NCI-H2196 (cell line): ENCODE measurements around the gene ZNF681.
"Not testable (repeated sequence)": the region's sequence is repeated elsewhere in the genome, so short reads cannot be mapped to it uniquely, and the experiment has no call there.

Experiments
- DNase-seq: peaks from one replicate; lab custom pipeline; 2025; ENCODE audit not compliant: unreplicated experiment; lab: John Stamatoyannopoulos, UW

Gene ZNF681

DNA sequence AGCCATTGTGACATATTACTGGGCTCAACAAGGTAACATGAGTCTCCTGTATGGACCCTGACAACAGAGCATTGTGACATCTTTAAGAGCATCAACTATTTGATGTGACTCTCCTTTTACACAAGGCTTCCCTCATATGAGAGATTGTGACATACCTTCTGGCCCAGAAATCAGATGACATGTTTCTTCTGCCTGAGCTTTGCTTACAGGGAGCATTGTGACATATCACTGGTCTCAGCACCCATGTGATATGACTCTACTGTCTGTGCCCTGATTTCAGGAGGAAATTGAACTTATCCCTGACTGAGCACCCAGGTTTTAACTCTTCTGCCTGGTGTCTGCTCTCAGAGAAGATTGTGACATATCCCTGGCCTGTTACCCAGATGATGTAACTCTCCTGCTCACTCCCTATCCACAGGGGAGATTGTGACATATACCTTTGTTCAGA is 15.9 kb upstream of the ZNF681 start:
- no peak for DNase-seq

DNA sequence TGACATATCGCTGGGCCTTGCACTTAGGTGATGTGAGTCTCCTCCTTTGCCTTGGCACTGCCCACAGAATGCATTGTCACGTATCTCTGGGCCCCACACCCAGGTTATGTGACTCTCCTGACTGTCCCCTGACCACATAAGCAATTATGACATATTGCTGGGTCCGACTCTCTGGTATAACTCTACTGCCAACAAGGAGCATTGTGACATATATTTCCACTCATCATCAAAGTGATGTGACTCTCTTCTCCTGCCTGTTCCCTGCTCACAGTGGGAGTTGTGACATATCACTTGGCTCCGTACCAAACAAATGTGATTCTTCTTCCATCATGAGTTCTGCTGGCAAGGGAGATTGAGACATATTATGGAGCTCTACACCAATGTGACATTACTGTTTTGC is 15.4 kb upstream of the ZNF681 start:
- DNase-seq, result no peak

DNA sequence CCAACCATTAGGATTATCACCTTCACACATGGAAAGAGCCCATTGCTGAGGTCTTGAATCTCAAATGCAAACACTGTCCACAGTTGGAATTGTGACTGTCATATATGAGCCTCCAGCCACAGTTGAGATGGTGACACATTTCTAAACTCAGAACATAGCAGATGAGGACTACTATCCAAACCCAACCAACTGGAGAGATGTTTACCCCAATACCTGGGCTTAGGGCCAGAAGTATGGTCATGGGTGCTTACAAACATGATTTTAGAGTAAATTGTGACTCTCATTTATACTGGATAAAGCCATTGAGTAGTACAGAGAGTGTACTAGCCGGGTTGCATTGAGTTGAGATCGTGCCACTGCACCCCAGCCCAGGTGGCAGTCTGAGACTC is 14.0 kb upstream of the ZNF681 start:
- DNase-seq, result no peak

DNA sequence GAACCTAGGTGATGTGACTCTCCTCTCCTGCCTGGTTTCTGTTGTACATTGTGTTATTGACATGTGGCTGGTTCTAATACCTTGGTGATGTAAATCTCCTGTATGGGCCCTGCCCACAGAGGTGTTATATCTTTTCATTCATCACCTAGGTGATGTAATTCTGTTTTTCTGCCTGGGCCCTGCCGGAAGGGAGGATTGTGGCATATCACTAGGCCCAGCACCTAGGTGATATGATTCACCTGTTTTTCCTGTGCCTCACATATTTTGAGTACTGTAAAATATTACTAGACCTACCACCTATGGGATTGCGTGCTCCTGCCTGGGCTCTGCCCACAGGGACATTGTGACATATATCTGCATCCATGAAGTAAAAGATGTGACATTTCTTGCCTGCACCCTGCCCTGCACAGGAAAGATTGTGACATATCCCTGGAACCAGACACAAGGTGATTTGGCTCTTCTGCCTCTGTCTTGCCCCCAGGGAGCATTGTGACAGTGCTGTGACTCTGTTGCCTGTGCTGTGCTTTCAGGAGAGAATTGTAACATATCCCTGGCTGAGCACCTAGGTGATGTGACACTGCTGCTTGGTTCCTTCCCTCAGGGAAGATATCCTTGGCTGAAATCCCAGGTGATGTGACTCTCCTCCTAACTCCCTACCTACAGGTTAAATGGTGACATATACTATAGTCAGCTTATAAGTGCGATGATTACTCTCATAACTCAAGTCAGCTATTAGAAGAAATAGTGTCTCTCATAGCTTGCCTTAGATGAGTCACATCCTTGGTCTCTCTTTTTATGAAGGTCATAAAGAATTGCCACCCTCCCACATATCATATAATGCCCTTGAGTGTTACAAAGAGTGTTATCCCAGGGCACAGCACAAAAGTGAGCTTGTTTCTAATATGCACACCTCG is 13.3 kb upstream of the ZNF681 start:
- no peak for DNase-seq

DNA sequence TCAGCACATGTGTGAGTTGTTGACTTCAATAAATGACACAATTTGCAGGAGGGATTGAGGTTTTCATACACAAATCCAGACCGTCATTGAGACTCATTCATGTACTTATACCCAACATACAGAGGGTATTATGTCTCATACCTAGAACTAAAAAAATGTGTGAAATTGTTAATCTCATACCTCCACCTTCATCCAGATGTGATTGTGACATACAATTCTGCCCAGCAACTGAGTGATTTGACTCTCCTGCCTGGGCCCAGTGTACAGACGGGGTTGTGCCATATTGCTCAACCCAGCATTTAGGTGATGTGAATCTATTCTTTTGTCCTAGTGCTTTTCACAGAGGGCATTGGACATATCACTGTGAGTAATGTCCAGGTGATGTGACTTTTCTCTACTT is 12.6 kb upstream of the ZNF681 start:
- DNase-seq, result no peak

DNA sequence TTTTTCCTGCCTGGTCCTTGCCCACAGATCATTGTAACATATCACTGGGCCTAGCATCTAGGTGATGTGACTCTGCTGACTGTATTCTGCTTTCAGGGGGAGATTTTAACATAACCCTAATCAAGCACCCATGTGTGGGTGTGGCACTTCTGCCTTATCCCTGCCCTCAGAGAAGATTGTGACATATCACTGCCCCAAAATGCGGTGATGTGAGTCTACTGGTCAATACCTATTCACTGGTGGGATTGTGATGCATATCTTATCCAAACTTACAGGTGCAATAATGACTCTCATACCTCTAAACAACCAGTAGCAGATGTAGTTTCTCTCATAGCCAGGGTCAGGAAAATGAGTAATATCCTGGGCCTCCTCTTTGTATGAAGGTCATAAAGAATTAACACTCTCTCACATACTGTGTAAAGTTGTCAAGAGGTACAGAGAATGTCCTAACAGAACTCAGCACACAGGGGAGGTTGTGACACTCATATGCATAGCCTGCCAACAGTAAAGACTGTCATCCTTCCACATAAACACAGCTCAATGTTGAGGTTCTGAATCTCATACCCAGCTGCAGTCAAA is 12.1 kb upstream of the ZNF681 start:
- no peak for DNase-seq

DNA sequence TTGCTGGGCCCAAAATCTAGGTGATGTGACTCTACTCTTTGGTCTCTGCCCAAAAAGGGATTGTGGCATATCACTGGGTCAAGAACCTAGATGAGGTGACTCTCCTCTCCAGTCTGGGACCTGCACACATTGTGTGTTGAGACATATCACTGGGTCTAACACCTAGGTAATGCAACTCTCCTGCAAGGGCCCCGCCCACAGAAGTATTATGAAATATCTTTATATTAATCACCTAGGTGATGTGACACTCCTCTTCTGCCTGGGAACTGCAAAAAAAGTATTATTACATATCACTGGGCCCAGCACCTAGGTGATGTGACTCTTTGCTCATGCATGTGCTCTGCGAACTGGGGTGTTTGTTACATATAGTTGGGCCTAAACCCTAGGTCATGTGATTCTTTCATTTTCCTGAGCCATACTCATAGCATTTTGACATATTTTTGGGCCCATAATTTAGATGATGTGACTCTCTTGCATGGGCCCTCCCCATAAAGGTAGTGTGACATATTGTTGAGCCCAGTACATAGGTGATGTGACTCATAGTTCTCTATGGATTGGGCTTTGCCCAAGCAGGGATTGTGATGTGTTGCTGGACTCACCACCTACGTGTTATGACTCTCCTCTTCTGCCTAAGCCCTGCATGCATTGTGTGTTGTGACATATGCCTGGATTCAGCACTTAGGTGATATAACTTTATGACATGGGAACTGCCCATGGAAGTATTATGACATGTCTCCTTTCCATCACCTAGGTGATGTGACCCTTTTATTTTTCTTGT is 11.2 kb upstream of the ZNF681 start:
- DNase-seq, result no peak

DNA sequence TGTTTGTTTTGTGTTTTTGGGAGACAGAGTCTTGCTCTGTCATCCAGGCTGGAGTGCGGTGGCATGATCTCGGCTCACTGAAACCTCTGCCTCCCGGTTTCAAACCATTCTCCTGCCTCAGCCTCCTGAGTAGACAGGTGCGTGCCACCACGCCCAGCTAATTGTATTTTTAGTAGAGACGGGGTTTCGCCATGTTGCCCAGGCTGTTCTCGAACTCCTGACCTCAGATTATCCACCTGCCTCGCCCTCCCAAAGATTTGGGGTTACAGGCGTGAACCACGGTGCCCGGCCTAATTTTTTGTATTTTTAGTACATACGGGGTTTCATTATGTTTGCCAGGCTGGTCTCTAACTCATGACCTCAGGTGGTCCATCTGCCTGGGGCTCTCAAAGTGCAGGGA is 8.3 kb upstream of the ZNF681 start:
- DNase-seq, result no peak

DNA sequence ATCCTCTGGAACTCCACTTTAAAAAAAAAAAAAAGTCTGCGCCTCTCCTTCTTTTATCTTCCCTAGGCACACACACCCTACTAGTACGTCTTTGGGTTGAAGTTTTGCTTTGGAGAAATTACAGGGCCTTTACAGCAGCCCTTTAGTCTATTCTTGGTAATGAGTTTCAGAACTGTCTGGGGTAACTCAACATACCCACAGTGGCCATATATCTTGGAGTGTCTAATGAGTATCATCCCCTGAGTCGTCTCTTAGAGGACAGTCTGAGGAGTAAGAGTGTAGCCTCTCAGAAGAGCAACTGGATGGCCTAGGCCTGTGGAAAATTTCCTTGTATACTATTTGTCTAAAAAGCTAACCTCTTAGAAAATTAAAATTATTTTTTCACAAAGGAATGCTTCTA is 6.1 kb upstream of the ZNF681 start:
- DNase-seq, result no peak

DNA sequence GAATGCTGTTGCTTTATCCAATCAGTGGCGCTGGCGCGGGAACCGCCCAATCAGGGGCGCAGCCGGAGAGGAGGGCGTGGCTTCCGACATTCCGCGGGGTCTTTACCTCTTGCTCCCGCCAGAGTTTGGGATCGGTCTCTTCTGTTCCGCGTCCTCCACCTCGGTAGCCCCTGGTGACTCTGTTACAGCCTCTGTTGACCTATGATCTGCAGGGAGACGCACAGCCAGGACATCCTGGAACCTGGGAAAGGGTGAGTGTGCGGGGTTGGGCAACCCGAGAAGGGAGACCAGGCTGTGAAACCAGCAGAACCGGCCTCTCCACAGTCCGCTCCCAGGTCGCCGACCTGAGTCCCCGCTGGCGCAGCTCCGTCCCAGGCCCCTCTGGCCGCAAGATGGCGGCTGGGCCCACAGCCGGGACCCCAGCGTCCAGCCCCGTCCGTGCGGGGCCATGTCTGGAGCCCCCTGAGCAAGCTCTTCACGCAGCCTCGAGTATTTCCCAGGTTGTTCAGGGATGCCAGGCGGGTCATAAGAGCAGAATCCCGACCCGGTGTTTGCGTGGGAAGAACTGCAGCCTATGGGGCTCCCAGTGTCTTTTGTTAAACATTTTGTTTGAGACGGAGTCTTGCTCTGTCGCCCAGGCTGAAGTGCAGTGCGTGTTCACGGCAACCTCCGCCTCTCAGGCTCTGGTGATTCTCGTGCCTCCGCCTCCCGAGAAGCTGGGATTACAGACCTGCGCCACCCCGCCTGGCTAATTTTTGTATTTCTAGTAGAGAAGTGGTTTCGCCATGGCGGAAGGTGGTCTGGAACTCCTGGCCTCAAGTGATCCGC is 4.4 kb upstream of the ZNF681 start:
- peak; percentile 61 for DNase-seq

DNA sequence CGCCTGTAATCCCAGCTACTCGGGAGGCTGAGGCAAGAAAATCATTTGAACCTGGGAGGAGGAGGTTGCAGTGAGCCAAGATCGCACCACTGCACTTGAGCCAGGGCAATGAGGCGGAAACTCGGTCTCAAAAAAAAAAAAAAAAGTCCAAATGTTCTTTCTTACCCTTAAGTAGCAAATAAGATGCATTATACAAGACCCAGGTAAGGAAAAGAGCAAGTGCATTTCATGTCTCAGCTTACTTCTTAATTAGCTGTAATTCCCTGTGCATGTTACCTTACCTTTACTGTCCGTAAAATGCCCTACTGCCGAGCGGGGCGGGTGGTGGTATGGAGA is 3.8 kb upstream of the ZNF681 start:
- DNase-seq, result no peak

DNA sequence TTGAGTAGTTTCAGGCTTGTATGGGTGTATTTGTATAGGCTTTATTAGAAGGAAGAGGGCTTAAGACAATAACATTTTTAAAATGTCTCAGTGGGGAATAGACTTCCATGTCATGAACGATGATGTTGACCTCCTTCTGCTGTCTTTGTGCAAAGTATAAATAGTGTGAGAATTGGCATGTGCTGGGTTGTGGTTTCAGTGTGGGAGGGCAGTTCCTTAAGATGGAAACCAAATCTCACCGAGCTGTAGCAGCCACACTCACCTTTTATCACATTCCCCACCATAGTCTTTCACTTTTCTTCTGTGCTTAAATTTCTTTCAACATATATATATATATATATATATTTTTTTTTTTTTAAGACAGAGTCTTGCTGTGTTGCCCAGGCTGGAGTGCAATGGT is 1.6 kb upstream of the ZNF681 start:
- DNase-seq, result not testable (repeated sequence)

DNA sequence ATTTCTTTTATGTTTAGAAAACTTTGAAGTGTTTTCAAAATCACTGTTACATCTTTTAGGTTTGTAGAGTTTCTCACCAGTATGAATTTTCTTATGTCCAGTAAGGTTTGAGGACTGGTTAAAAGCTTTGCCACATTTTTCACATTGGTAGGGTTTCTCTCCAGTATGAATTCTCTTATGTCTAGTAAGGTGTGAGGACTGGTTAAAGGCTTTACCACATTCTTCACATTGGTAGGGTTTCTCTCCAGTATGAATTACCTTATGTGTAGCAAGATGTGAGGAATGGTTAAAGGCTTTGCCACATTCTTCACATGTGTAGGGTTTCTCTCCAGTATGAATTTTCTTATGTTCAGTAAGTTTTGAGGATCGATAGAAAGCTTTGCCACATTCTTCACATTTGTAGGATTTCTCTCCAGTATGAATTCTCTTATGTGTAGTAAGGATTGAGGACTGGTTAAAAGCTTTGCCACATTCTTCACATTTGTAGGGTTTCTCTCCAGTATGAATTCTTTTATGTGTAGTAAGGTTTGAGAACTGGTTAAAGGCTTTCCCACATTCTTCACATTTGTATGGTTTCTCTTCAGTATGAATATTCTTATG is 15.0 kb downstream of the ZNF681 start:
- not testable (repeated sequence) for DNase-seq

DNA sequence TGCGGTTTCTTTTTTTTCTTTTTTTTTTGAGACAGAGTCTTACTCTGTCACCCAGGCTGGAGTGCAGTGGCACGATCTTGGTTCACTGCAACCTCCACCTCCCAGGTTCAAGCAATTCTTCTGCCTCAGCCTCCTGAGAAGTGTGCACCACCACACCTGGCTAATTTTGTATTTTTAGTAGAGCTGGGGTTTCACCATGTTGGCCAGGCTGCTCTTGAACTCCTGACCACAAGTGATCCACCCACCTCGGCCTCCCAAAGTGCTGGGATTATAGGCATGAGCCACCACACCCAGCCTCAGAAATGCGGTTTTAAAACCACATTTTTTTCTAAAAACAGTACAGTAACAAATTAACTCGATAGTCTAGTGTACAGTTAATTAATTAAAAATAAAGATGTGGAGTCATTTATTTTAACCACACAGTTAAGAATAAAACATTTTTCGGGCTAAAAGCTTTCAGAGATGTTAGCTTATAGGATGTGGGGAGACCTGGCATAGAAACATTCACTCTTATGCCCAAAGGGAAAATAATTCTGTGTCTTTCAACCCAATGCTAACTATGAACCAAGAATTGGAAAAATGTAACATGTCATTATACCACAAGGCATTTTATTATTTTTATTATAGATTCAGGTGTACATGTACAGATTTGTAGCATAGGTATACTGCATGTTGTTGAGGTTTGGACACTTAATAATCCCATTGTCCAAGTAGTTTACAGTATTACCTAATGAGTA is 27.8 kb downstream of the ZNF681 start:
- not testable (repeated sequence) for DNase-seq

DNA sequence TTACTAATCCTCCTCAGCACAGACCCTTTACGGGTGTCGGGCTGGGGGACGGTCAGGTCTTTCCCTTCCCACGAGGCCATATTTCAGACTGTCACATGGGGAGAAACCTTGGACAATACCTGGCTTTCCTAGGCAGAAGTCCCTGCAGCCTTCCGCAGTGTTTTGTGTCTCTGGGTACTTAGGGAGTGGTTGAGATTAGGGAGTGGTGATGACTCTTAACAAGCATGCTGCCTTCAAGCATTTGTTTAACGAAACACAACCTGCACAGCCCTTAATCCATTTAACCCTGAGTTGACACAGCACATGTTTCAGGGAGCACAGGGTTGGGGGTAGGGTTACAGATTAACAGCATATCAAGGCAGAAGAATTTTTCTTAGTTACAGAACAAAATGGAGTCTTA is 34.5 kb downstream of the ZNF681 start:
- not testable (repeated sequence) for DNase-seq

DNA sequence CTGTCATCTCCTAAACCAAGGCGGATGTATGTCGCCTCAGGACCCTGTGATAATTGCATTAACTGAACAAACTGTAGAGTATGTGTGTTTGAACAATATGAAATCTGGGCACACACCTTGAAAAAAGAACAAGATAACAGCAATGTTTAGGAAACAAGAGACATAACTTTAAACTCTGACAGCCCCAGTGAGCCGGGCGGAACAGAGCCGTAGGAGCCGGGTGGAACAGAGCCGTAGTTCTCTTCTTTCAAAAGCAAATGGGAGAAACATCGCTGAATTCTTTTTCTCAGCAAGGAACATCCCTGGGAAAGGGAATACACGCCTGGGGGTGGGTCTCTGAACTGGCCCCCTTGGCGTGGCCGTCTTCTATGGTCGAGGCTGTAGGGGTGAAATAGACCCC is 39.9 kb downstream of the ZNF681 start:
- DNase-seq, result no peak

DNA sequence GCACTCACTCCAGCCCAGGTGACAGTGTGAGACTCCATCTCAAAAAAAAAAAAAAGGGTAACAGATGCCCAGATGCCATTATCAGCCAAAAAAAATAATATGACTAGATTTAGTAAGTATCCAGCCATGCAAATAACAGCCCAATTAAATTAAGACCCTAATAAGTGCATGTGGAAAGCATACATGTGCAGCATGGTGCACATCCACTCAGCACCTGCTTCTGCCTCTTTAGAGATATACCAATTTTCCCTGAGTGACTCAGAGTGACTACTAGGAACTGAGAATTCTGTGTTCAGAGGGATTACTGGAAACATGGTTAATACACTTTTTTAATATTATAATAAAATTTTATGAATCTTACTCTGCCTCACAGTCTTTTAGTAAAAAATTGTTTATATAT is 41.9 kb downstream of the ZNF681 start:
- DNase-seq, result no peak

DNA sequence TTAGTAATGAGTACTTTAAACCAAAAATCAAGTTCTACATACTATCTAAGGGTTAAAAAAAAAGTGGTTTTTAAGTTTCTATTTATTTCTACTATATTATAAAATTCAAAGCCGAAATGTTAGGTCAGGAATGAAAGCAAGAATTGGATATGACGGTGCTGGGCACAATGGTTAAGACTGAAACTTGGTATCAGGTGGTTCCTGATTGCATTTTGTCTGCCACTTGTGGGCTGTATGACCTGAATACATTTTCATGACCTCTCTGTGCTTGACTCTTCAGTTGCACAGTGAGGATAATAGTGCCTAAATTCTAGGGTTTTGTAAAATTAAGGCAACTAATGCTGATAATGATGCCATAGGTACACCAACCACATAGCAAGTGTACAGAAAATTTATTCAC is 49.3 kb downstream of the ZNF681 start:
- no peak for DNase-seq

DNA sequence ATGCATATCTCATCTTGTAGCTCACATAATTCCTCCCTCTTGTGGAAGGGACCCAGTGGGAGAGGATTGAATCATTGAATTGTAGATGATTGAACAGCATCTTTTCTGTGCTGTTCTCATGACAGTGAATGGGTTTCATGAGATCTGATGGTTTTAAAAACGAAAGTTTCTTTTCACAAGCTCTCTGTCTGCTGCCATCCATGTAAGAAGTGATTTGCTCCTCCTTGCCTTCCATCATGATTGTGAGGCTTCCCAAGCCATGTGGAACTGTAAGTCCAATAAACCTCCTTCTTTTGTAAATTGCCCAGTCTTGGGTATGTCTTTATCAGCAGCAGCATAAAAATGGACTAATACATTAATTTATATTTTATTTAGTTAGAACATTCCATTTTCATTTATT is 52.0 kb downstream of the ZNF681 start:
- DNase-seq, result no peak

DNA sequence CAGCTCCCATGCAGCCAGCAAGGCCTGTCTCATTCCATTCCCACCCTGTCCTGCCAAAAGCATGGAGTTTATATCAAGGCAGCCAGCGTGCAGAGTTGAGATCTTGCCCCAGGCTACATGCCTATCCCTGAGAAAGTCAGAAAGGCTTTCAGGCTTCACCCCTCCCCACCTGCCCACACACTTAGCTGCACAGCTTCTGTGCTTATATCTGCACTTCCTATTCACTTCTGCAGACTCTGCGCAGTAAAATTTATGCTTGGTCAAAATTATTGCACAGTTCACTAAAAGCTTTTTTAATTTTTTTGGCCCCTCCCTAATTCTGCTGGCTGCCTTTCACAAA is 59.2 kb downstream of the ZNF681 start:
- no peak for DNase-seq
